HG03439 (cell line): Measurements from ENCODE around the gene TMC7.
"Not testable (repeated sequence)": the region's sequence is repeated elsewhere in the genome, so short reads cannot be mapped to it uniquely, and the experiment has no call there.

Source experiments
- ATAC-seq: cut with Tn5 transposase; IDR thresholded peaks from one replicate; pipeline ENCODE4 v1.9.1; 2021; ENCODE audit warnings: mild to moderate bottlenecking, moderate library complexity; ENCODE audit not compliant: unreplicated experiment

Gene TMC7

GRCh38 chr16:18975109-18975508, 8.6 kb upstream of the TMC7 start:
- no peak for ATAC-seq

DNA sequence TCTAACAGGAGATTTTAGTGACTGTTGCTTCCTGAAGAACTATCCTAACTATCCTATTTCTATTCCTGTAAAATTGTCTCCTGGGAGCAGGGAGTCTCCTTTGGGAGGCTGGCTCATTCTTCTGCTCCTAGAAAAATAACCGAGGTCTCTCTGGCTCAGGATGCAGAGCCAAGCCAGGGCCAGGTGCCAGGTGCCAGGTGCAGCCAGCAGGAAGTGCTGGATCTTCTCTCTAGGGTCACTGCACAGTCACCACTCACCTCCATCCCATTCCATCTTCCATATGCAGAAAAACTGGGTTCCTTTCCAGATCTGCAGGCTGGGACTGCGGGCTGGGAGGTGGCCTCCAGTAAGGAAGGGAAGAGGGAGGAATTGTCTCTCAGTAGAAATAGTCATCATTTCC, 3.8 kb upstream of the TMC7 start:
- no peak for ATAC-seq

- ATAC-seq: no peak
These were observed 786 bp downstream of the TMC7 start for GRCh38 chr16:18984435-18985005.

DNA sequence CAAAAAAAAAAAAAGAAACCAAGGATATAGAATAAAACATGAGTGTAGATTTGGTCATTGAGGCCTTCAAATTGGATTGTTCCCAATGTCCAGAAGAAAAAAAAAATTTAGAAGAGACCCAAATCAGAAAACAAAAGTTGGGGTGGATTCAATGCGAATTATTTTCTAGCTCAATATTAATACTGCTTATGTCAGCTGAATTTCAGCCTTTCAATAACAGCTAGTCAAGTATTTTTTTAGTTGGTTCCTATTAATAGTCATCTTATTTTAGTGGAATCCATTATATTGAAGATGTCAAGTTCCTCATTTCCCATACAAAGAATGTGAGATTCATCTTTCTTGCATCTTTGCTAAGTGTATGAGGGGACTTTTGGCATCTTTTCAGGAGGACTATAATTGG, 1.5 kb downstream of the TMC7 start:
- not testable (repeated sequence) for ATAC-seq

DNA sequence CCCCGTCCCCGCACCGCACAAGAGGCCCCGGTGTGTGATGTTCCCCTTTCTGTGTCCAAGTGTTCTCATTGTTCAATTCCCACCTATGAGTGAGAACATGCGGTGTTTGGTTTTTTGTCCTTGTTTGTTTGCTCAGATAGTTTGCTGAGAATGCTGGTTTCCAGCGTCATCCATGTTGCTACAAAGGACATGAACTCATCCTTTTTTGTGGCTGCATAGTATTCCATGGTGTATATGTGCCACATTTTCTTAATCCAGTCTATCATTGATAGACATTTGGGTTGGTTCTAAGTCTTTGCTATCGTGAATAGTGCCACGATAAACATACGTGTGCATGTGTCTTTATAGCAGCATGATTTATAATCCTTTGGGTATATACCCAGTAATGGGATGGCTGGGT, 8.0 kb downstream of the TMC7 start:
- not testable (repeated sequence) for ATAC-seq

DNA sequence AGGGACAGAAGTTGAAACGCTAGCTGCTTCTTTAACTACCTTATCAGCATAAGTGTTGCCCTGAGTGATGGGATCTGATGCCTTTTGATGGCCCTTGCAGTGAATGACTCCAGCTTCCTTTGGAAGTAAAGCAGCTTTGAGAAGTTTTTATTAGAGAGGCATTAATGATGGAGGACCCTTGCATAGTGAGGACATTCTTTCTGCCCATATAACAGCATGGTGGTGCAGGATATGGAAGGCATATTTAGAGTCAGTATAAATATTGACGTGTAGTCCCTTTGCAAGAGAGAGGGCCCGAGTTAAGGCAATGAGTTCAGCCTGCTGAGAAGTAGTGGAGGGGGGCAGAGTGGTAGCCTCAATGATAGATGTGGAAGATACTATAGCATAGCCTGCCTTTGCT, 9.8 kb downstream of the TMC7 start:
- not testable (repeated sequence) for ATAC-seq

GRCh38 chr16:18994181-18994580, 10.4 kb downstream of the TMC7 start:
- ATAC-seq: not testable (repeated sequence)

DNA sequence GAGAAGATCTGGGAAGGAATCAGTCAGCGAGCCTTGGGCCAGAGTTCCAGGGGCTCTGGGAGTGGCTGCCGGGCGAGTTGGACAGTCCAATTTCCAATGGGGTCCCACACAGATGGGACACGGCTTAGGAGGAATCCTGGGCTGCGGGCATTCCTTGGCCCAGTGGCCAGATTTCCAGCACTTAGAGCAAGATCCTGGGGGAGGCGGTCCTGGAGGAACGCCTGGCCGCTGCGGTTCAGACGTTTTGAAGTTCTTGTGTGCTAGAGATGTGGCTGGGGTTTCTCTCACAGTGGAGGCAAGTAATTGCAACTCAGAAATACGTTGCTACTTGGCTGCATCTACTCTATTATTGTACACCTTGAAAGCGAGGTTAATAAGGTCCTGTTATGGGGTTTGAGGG, 11.7 kb downstream of the TMC7 start:
- not testable (repeated sequence) for ATAC-seq

DNA sequence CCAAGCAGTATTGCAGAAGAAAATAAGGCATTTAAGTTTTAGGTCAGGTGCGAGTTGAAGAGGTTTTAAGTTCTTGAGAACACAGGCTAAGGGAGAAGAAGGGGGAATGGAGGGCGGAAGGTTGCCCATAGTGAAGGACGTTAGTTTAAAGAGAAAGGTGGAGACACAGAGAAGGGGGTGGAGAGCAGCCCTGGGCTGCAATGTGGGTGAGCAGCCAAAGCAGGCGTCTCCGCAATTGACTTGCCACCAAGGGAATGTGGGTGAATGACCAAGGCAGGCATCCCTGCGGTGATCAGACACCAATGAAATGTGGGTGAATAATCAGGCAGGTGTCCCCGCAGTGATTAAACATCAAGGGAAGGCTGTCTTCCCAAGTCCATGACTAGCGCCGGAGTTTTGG, 12.8 kb downstream of the TMC7 start:
- not testable (repeated sequence) for ATAC-seq

GRCh38 chr16:18997001-18997400, 13.3 kb downstream of the TMC7 start:
- not testable (repeated sequence) for ATAC-seq

DNA sequence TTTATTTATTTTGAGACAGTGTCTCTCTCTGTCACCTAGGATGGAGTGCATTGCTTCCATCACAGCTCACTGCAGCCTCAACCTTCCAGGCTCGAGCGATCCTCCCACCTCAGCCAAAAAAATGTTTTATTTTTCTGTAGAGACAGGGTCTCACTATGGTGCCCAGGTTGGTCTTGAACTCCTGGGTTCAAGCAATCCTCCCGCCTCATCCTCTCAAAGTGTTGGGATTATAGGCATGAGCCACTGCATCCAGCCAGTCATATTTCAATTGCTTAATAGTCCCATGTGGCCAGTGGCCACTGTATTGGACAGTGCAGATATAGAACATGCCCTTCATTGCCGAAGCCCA, 15.3 kb downstream of the TMC7 start:
- no peak for ATAC-seq

DNA sequence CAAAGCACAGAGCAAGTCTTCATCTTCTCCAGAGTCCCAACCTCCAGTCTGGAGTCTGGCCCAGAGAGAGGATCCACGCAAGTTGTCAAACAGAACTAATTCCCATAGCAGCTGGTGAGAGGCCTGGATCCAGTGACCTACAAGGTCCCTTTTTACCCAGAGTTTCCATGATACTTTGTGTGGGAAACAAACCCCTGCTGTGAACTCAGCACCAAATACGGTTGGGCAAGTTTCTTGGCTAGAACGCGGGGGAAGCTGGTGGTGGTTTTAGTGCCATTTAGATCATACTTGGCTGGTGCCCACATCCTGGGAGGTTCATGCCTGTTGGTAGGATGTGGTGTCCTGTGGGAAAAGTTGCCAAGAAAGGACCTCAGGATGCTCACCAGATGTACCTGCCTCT, 18.1 kb downstream of the TMC7 start:
- ATAC-seq: no peak

DNA sequence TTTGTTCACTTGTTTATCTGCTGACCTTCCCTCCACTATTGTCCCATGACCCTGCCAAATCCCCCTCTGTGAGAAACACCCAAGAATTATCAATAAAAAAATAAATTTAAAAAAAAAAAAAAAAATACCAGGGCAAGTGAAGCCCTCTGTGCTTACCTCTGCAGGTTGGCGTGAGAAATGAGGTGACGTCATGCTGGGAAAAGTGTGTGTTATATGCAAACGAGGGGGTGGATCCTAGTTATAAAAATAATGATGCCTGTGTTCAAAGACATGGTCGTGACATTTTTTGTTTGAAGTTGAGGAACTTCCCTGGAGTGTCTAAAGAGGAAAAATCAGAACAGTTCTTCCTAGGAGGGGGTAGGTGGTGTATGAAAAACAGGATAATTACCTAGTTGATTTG, 20.2 kb downstream of the TMC7 start:
- no peak for ATAC-seq

DNA sequence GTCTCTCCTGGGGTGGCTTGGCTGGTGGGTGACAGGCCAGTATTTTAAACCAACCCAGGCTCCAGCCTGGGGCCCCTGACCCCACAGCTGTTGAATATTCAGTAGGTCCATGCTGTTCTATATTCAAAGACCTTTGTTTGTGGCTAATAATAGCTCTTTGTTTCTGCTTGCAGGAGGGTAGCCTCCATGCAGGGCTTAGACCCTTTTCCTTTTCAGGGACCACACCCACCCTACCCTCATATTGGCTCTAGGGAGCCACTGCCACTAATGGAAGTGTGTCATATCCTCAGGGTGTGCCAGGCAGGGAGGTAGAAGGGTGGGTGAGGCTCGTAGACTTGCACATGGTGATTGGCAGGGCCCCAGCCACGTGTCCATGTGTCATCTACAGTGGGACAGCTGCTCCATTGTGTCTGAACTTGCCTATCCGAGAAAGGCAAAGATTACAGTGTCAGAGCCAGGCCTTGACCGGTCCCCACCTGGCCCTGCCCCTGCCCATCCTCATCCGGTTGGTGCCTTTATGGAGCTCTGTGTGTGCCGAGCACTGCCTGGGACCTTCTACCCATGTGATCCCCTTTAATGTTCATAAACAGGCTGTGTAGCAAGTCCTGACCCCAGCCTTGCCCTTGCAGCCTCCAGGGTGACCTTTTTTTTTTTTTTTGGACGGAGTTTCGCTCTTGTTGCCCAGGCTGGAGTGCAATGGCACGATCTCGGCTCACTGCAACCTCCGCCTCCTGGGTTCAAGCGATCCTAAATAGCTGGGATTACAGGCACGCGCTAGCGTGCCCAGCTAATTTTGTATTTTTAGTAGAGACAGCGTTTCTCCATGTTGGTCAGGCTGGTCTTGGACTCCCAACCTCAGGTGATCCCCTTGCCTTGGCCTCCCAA, 22.1 kb downstream of the TMC7 start:
- ATAC-seq: no peak

DNA sequence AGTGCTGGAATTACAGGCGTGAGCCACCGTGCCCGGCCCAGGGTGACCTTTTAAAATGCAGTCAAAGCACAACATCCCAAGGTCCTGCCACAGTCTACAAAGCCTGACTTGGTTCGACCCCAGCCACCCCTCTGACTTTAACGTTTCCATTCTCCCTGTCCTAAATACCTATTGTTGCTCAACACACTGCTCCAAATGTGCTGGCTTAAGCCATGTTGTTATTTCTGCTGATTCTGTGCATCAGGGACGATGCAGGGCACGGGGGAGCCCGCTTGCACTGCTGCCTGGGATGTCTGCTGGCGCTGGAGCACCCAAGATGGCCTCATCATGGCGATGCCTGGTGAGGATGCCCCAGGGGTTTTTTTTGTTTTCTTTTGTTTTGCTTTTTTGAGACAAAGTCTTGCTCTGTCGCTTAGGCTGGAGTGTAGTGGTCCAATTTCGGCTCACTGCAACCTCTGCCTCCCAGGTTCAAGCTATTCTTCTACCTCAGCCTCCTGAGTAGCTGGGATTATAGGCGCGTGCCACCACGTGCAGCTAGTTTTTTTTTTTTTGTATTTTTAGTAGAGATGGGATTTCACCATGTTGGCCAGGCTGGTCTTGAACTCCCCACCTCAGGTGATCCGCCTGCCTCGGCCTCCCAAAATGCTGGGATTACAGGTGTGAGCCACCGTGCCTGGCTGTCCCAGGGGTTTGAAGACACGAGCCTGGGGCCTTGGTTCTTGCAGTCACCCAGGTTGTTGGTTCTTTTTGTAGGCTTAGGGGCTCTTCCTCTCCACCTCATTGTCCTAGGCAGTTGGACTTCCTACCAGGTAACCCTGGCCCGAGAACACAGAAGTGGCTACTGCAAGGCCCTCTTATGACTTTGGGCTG, 22.9 kb downstream of the TMC7 start:
- no peak for ATAC-seq

DNA sequence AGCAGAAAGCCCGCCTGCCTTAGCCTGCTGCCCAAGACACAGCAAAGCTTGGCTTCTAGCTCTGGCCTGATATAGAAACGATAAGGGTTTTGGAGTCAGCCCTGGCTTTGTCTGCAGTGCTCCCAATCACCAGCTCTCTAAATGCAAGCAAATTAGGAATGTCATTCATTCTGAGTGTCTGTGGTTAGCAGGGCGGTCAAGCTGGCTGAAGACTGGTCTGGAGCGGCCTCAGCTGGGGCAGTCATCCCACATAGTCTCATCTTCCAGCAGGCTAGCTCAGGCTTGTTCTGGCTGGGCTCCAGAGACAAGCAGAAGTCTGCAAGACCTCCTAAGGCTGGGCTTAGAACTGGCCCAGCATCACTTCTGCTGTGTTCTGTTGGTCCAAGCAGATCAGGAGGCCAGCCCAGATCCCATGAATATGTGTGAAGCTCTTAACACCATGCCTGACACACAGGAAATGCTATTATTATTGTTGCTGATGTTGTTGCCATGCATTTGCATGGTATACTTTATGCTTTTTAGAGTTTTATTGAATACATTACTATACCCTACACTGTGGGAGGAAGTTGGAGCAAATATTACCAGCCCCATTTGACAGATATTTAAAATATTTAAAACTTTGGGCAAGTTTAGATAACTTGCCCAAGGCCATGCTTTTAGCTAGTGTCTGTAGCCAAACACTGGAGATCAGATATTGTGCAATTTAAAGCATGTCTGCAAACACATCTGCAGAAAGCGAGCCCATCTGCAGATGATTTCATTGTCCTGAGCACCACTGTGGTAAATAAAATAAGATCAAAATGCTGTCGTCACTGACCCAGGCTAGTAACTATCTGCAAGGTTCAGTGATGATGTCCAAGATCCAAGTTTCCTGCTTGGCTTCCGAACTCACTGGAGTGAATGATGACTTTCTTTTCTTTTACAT, 24.8 kb downstream of the TMC7 start:
- no peak for ATAC-seq

GRCh38 chr16:19011169-19011731, 27.5 kb downstream of the TMC7 start:
- no peak for ATAC-seq

- ATAC-seq: no peak
These were observed 30.7 kb downstream of the TMC7 start for GRCh38 chr16:19014461-19014860.

GRCh38 chr16:19017179-19017578, 33.4 kb downstream of the TMC7 start:
- ATAC-seq: no peak

DNA sequence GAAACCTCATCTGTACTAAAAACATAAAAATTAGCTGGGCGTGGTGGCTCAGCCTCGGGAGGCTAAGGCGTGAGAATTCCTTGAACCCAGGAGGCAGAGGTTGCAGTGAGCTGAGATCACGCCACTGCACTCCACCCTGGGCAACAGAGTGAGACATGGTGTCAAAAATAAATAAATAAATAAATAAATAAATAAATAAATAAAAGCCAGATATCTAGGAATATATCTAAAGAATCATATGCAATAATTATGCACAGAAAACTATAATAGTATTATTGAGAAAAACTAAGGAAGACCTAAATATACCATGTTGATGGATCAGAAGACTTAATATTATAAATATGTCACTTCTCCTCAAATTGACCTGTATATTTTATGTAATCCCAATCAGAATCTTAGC, 37.0 kb downstream of the TMC7 start:
- no peak for ATAC-seq
